Dendritic cell treated with granulocyte-macrophage colony-stimulating factor and Interleukin-4, amounts not matched to agents 40 ng/mL and 50 ng/mL, for 4 days (primary cell): ENCODE results near the gene NEK3.
"Not testable (repeated sequence)": the region's sequence is repeated elsewhere in the genome, so short reads cannot be mapped to it uniquely, and the experiment has no call there.

Experiments used
- H3K27ac Mint-ChIP-seq: one replicate; pipeline ENCODE4 v1.8.0; 2022; ENCODE audit warnings: mild to moderate bottlenecking, mixed read lengths
- H3K27me3 Mint-ChIP-seq: one replicate; pipeline ENCODE4 v1.8.0; 2022; ENCODE audit warnings: mild to moderate bottlenecking, mixed read lengths
- H3K36me3 Mint-ChIP-seq: one replicate; pipeline ENCODE4 v1.8.0; 2022; ENCODE audit warnings: low read depth, mixed read lengths
- H3K4me1 Mint-ChIP-seq: one replicate; pipeline ENCODE4 v1.8.0; 2022; ENCODE audit warnings: low read depth, mixed read lengths
- H3K4me3 Mint-ChIP-seq: one replicate; pipeline ENCODE4 v1.8.0; 2022; ENCODE audit warnings: mild to moderate bottlenecking, moderate library complexity, mixed read lengths
- H3K9me3 Mint-ChIP-seq: one replicate; pipeline ENCODE4 v1.8.0; 2022; ENCODE audit warnings: mixed read lengths
- intact Hi-C: fragments of 100-400 bp; cut with micrococcal nuclease; formaldehyde crosslinking; loops from one replicate; pipeline ENCODE4 v1.15.0; 2022

The NEK3 gene, protein sequence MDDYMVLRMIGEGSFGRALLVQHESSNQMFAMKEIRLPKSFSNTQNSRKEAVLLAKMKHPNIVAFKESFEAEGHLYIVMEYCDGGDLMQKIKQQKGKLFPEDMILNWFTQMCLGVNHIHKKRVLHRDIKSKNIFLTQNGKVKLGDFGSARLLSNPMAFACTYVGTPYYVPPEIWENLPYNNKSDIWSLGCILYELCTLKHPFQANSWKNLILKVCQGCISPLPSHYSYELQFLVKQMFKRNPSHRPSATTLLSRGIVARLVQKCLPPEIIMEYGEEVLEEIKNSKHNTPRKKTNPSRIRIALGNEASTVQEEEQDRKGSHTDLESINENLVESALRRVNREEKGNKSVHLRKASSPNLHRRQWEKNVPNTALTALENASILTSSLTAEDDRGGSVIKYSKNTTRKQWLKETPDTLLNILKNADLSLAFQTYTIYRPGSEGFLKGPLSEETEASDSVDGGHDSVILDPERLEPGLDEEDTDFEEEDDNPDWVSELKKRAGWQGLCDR

DNA sequence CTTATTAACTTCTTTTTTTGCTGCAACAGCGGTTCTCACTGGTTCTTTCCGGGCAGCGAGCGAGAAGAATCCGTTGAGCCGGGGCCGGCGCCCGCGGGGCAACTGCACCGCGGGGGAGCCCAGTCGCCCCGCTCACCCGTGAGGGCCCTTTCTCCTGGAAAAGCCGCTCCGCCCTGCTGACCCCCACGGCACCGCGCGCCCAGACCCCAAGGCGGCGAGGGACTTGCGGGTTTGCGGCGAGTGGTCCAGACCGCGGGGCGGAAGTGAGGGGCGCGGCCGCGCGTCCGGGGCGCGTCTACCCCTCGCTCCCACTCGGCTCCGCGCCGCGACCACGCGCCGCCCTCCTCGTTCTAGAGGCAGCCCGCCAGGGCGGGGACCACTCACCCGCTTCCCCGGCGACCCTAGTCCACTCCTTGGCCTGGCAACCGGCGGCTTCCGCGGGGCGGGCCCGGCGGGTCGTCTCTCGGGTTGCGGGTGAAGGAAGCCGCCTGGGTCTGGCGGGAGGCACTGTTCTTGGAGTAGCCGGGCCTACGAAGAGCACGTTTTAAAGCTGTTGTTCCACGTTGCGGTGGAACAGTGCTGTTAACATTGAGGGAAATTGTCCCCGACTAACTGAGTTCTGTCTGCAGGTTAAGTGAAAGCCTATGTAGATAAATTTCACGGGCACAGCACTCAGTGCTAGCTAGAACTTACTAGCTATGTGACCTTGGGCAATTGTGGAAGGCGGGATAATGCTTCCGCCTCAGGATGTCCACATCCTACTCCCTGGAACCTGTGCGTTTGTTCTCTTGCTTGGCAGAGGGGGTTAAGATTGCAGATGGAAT lies at the start of gene NEK3:
Gene NEK3, minus strand, starts transcription at position 439 of the 824 bp plus-strand sequence. CDS start 3,406 bp downstream, outside the sequence.
- intact Hi-C loops = loop anchor here (2.0 kb wide), 1 partner anchor 35 kb away; no protein-coding TSS in a partner anchor
- Mint-ChIP-seq H3K9me3 (no peaks in the 10 kb centered on the region), H3K4me3 (peak within 1 kb of the TSS; percentile 83), H3K36me3 (peaks cover 55% of the 10 kb centered on the region), H3K27me3 (no peaks in the 10 kb centered on the region), H3K27ac (peak within 1 kb of the TSS; percentile 99), H3K4me1 (peaks cover 72% of the 10 kb centered on the region)

DNA sequence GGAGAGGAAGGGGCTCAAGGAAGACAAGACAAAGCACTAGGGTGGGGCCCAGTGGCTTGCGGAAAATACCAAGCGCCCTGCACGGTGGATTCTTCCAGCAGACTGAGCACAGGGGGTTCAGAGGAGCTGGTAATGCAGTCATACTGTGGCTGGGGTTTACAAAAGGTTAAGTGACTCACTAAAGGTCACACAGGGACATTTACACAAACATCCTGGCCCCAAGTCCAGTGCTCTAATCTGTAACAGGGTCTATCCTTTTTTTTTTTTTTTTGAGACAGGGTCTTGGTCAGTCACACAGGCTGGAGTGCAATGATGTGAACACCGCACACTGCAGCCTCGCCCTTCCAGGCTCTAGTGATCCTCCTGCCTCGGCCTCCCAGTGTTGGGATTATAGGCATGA lies 49.0 kb upstream of the NEK3 start:
- H3K36me3 Mint-ChIP-seq, intact Hi-C loops, H3K27ac Mint-ChIP-seq, H3K4me3 Mint-ChIP-seq, H3K9me3 Mint-ChIP-seq, H3K27me3 Mint-ChIP-seq, H3K4me1 Mint-ChIP-seq: not testable (repeated sequence)

DNA sequence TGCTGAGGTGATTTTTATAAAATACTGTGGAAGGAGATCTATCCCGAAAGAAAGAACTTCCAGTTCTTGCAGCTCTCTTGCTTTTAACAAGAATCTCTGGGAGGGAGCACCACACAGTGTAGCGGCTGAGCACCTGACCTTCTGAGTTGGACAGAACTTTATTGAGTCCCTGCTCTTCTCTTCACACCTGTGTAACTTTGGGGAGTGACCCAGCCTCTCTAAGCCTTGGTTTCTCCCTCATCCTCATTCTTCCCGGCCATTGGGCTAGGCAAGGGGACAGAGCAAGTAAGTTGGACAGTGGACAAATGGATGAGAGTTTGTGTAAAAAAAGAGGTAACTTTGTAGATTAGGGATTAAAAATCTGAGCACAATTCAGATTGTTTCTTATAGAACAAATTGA lies 48.5 kb upstream of the NEK3 start:
- H3K27ac Mint-ChIP-seq, H3K4me3 Mint-ChIP-seq, H3K27me3 Mint-ChIP-seq, H3K9me3 Mint-ChIP-seq, H3K36me3 Mint-ChIP-seq, H3K4me1 Mint-ChIP-seq, intact Hi-C loops: not testable (repeated sequence)

DNA sequence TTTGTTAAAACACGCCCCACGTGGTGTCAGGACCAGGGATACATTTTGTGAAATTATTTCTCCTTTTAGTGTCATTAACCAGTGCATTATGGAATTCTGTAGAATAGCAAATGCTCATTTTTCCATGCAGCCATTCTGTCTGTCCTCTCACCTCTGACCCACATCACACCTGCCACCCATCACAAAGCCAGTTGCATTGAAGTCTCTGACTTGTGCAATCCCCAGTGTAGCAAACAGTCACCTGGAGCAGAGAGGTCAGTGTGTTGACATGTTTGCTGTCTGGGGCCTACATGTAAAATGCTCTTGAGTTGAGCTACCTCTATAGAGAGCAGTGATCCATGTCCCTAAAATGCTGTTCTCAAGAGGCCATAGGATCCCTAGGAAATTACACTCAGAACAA lies 47.9 kb upstream of the NEK3 start:
- intact Hi-C loops, H3K36me3 Mint-ChIP-seq, H3K4me1 Mint-ChIP-seq, H3K9me3 Mint-ChIP-seq, H3K4me3 Mint-ChIP-seq, H3K27me3 Mint-ChIP-seq, H3K27ac Mint-ChIP-seq: not testable (repeated sequence)

DNA sequence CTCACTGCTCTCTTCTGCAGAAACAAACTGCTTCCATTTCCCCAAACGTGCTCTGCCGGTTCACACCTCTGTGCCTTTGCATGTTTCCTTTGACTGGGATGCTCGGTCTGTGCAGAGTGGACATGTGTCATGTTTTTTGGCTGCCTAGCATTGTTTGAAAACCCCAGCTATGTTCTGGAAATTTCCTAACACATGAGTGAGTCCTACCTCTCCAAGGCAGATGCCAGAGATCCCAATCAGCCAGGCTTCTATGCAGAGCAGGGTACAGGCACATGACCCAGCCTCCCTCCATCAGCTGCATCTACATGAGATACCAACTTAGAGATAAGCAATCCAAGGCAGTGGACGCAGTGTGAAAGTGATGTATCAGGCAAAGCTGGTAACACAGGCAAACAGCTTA lies 45.1 kb upstream of the NEK3 start:
- not testable (repeated sequence) for H3K4me3 Mint-ChIP-seq, H3K9me3 Mint-ChIP-seq, H3K4me1 Mint-ChIP-seq, H3K36me3 Mint-ChIP-seq, H3K27me3 Mint-ChIP-seq
- peak overlapping the region; percentile 16 for H3K27ac Mint-ChIP-seq
- intact Hi-C loops = loop anchor here (5.0 kb wide), 1 partner anchor 307 kb away; no protein-coding TSS in a partner anchor

DNA sequence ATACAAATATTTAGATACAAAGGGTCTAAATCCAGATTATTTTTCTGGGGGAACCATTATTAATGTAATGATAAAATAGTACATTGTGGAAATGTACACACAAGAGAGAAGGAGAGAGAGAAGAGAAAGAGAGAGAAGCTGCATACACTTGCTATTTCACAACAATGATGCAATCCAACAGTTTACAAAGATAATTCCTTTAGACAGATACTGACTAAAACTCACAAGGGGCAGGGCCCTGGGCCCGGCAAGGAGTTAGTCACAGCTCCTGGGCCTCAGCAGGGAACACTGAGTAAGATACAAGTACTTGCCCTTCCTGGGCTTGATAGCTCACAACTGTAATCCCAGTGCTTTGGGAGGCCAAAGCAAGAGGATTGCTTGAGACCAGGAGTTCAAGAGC lies 44.5 kb upstream of the NEK3 start:
- H3K27me3 Mint-ChIP-seq, H3K36me3 Mint-ChIP-seq, H3K9me3 Mint-ChIP-seq, H3K4me3 Mint-ChIP-seq, H3K4me1 Mint-ChIP-seq, H3K27ac Mint-ChIP-seq: not testable (repeated sequence)
- intact Hi-C loops = loop anchor here (5.0 kb wide), 1 partner anchor 307 kb away; no protein-coding TSS in a partner anchor

DNA sequence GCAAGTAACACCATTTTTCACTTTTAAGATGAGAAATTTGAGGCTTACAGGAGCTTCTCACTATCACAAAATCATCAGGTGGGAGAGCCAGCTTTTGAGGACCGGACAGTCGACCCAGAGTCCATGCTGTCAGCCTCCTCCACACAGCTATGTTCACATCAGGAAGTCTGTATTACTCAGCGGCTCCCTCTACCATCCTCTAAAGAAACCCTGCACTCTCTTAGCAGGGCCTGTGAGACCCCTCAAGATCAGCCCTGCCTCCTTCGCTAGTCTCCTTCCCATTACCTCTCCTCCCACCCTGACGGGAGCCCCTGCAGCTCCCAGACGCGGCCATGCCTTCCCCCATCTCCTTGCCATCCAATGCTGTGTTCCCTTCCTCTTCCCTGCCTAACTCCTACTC lies 43.1 kb upstream of the NEK3 start:
- intact Hi-C loops = loop anchor here (5.0 kb wide), 1 partner anchor 305 kb away; no protein-coding TSS in a partner anchor

DNA sequence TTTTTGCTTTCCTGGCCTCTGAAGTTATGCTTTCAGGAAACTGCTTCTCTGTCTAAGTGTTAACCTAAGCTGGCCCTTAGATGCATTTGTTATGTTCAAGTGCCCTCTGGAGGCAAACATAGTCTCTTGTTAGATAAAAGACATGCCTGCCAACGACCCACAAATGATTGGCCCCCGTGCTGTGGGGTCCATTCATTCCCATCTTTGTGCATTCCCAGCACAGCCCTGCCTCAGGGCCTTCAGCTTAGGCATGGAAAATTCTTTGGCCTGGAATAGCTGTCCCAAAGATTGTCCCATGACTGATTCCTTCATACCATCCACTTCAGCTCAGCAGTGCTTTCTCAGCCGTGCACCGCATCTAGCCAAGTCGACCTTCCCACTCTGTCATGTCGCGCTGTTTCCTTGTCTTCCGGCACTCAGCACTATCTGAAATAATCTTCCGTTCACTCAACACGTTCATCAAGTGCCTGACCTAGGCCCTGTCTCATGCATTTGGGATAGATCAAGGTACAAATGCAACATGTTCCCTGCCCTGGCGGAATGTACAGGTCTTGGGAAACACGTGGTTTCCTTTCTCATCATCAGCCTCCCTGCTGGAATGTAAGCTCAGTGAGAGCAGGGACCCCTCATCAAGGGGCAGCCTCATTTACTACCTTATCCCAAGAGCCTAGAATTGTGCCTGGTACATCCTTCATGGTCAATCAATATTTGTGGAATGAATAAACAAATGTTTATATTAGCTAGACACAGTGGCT lies 42.2 kb upstream of the NEK3 start:
- not testable (repeated sequence) for H3K9me3 Mint-ChIP-seq, H3K4me3 Mint-ChIP-seq, H3K36me3 Mint-ChIP-seq, H3K27me3 Mint-ChIP-seq, H3K27ac Mint-ChIP-seq, H3K4me1 Mint-ChIP-seq
- intact Hi-C loops = loop anchor here (2.0 to 5.0 kb wide), 2 partner anchors 201 to 304 kb away; no protein-coding TSS in a partner anchor

More for the DNA sequence above, 43.1 kb upstream of the NEK3 start:
- not testable (repeated sequence) for H3K27me3 Mint-ChIP-seq, H3K27ac Mint-ChIP-seq, H3K9me3 Mint-ChIP-seq, H3K36me3 Mint-ChIP-seq, H3K4me3 Mint-ChIP-seq, H3K4me1 Mint-ChIP-seq

DNA sequence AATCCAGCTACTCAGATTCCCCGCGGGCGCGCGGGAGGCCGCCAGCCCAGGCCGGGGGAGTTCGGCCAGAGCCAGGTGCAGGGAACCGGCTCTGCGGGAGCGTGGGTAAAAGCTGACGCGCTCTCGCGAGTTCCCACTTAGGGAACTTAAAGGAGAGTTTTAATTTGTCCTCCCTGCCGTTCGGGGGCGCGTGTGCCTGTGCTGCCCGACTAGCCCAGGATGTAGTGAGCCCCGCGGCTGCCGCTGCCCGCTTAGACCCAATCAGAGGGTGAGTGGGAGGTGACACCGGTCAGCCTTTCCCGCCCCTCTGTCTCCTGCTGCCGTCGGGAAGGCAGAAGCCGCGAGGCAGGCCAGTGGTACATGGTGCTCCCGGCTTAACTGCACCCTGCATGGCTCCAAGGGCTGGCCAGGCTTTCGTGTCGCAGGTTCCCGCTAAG lies 36.0 kb upstream of the NEK3 start:
- H3K36me3 Mint-ChIP-seq = peaks cover 11% of the 10 kb centered on the region

DNA sequence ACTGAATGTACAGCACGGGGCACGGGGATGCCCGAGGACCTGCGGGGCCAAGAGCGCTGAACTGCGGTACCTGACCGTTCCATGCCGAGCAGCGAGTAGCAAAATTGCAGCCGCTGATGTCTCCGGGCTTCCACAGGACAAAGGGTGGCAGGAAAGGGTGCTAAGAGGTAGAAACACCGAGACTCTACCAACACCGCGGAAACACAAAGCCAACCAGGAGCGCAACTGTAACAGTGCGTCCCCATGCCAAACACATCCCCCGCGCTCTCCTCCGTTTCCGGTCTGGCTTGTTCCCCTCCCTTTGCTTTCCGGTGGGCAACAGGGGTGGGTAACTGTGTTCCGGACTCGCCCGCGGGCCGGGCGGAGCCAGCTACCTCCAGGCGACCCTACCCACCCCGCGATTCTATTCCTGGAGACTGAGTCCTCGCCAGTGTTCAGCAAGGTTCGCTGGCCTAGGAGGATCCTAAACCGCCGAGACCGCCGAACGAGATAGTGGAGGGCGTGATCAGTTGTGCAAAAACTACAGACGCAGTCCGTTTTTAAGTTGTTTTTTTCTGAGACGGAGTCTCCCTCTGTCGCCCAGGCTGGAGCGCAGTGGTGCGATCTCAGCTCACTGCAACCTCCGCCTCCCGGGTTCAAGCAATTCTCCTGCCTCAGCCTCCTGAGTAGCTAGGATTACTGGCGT lies 34.9 kb upstream of the NEK3 start:
- Mint-ChIP-seq H3K27me3 (no peaks in the 10 kb centered on the region), H3K36me3 (peaks cover 15% of the 10 kb centered on the region), H3K4me1 (peaks cover 12% of the 10 kb centered on the region), H3K27ac (peak overlapping the region; percentile 93), H3K9me3 (no peaks in the 10 kb centered on the region), H3K4me3 (peak overlapping the region; percentile 96)
- intact Hi-C loops = loop anchor here (2.0 to 5.0 kb wide), 4 partner anchors 36 to 256 kb away; partner anchors contain the start of genes ALG11, ATP7B, NEK3 and NEK5

More for the DNA sequence above, 36.0 kb upstream of the NEK3 start:
- Mint-ChIP-seq H3K27ac (peak overlapping the region; percentile 93), H3K9me3 (no peaks in the 10 kb centered on the region), H3K27me3 (no peaks in the 10 kb centered on the region), H3K4me3 (peak overlapping the region; percentile 96), H3K4me1 (peaks cover 12% of the 10 kb centered on the region)
- intact Hi-C loops = loop anchor here (2.0 kb wide), 3 partner anchors 37 to 255 kb away; partner anchors contain the start of genes NEK3, NEK5 and VPS36

DNA sequence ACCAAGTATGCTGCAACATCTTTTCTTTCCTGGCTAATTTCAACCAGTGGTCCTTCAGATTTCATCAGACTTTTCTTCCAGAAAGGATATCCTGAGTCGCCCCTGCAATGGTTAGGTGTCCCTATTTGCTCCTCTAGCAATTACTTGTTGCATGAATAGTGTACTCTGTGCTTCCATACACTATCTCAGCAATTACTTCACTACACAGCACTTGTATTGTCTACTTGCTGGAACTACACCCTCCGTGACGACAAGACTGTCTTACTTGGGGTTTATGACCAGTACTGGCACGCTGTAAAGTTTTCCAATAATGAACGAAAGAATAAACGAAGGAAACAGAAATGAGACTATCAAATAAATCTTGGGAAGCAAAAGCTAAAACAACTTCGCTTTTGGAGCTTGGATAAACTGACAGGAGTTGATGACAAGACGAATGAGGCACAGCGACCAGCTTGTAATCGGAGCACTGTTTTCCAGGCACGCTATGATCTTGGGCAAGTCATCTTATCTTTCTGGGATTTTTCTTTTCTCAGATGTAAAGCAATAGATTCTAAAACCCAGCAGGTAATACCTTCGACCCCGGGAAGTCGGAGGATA lies 34.3 kb upstream of the NEK3 start:
- intact Hi-C loops = loop anchor here (2.0 to 5.0 kb wide), 4 partner anchors 35 to 257 kb away; partner anchors contain the start of genes ALG11, ATP7B, NEK3 and NEK5
- H3K4me3 Mint-ChIP-seq = peak overlapping the region; percentile 96
- H3K27ac Mint-ChIP-seq = peak overlapping the region; percentile 93
- not testable (repeated sequence) for H3K27me3 Mint-ChIP-seq, H3K9me3 Mint-ChIP-seq
- H3K36me3 Mint-ChIP-seq = peaks cover 19% of the 10 kb centered on the region
- H3K4me1 Mint-ChIP-seq = peaks cover 12% of the 10 kb centered on the region

DNA sequence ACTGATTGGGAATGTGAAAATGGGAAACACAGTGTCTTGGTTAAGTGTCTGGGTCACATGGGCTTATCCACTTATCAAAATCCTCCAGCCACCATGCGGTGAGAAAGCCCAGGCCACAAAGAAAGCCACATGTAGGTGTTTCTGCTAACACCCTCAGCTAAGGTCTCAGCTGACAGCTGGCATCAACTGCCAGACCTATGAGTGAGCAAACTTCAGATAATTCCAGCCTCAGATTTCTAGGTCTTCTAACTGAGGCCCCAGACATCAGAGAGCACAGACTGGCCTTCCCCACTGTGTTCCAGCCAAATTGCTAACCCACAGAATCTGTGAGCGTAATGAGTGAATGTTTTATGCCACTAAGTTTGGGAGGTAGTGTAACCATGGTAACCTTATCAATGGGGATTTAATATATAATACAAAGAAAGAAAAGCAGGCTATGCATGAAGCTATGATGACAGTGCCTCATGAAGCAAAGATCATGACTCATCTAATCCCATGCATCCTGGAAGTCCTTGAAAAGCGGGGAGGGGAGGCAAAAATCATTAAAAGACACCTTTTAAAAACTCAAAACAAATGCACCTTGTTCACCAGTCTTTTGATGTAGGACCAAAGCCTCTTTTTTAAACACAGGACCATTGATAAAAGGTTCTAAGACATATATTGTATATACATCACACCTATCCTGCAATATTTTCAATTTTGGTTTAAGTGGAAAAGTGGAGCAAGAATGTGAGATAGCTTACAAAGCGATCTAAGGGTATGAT lies 28.2 kb upstream of the NEK3 start:
- peaks cover 56% of the 10 kb centered on the region for H3K36me3 Mint-ChIP-seq
- intact Hi-C loops, H3K4me1 Mint-ChIP-seq, H3K4me3 Mint-ChIP-seq, H3K9me3 Mint-ChIP-seq, H3K27ac Mint-ChIP-seq, H3K27me3 Mint-ChIP-seq: not testable (repeated sequence)
